ENCODE measurements around the gene ACOXL.

ACOXL gene

DNA sequence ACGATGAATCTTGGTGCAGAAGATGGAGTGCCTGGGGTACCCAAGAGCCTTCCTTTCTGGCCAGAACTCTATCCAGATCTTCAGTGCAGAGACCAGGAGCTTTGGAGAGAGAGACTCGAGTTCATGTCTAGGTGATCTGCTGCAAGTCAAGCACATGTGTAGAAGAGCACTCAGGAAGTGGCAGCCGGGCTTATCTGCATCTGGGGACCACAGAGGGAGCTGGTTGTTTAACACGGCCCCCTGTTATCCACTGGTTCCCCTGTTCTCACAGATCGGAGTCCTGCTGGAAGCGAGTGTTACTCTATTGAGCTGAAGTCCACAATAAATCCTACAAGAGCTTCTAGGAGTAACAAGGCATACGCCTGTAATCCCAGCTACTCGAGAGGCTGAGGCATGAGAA, 128.3 kb downstream of the ACOXL start:
- DNase-seq (ENCODE audit: low read depth) = no peak
- TF ChIP-seq, protein P1, sequence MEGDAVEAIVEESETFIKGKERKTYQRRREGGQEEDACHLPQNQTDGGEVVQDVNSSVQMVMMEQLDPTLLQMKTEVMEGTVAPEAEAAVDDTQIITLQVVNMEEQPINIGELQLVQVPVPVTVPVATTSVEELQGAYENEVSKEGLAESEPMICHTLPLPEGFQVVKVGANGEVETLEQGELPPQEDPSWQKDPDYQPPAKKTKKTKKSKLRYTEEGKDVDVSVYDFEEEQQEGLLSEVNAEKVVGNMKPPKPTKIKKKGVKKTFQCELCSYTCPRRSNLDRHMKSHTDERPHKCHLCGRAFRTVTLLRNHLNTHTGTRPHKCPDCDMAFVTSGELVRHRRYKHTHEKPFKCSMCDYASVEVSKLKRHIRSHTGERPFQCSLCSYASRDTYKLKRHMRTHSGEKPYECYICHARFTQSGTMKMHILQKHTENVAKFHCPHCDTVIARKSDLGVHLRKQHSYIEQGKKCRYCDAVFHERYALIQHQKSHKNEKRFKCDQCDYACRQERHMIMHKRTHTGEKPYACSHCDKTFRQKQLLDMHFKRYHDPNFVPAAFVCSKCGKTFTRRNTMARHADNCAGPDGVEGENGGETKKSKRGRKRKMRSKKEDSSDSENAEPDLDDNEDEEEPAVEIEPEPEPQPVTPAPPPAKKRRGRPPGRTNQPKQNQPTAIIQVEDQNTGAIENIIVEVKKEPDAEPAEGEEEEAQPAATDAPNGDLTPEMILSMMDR (IDR thresholded peaks at IDR 0.05; ENCODE audit: low read depth, low read length, missing control alignments) = no peak
- H3K4me3 ChIP-seq (ENCODE audit: low read depth, low read length) = no peak overlapping the region

DNA sequence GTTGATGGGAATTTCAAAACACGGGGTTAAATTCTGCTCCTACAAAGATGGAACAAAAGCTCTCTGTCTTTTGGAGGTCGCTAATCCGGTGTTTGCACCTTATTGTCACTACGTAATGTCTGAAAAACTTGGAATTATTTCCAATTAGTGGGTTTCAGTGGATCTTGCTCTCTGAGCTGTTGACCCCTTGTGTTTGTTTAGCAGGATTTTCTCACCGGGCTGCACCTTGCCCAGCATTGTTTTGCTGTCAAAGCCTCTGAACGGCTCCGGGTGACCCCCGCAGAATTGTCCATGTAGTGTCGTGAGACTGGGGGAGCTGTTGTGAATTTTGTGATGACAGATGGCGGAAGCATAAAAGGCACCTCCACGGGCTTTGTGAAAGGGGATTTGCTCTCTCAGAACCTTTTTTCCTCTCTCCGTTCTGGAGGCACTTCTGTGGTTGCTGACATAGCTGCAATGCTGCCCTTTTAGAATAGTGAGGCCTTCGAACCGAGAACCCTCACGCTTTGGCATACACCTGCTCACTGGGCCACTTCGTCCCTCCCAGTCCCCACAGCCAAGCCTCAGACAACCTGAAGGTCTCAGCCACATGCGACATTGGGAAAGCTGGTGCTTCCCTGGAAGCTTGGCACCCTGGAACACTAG, 129.4 kb downstream of the ACOXL start:
- TF ChIP-seq, protein P1 (IDR thresholded peaks at IDR 0.05; ENCODE audit: low read depth, low read length, missing control alignments) = no peak
- DNase-seq (ENCODE audit: low read depth) = no peak
- no peak overlapping the region for H3K4me3 ChIP-seq (ENCODE audit: low read depth, low read length)

DNA sequence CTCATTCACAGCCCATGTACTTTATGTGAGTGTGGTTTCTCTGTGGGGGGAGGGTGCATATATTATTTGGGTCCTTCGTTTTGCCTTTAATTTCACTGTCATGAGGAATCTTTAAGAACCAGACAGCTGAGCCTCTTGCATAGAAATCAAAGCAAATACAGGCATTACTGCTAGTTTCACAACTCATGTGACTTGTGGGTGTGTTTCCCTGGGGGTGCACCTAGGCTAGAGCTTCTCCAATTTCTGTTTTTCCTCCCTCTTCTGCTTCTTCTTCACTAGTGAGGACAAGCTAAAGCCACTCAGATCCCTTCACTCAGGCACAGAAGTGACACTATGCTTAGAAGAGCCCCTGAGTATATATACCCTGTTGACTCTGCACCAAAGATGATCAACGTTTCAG, 131.4 kb downstream of the ACOXL start:
- no peak for DNase-seq (ENCODE audit: low read depth)
- TF ChIP-seq, protein P1 (IDR thresholded peaks at IDR 0.05; ENCODE audit: low read depth, low read length, missing control alignments) = no peak
- no peak overlapping the region for H3K4me3 ChIP-seq (ENCODE audit: low read depth, low read length)

DNA sequence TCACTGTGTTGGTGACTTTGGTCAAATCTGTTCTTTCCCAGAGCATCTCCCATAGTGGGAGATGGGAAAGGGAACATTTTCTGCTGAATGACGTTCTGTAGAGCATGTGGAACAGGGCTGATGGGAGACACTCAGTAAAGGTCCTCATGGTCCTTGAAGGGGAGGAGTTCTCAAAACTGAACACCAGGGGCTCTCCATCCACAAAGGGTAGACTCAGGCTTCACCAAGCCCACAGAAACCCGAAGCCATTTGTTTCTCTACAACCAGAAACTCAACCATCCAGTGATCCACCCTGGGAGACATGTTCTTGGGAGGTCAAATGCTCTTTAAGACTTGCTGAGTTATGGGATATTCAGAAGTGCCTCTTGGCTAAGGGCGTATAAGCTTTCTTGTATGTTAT, 131.8 kb downstream of the ACOXL start:
- TF ChIP-seq, protein P1 (IDR thresholded peaks at IDR 0.05; ENCODE audit: low read depth, low read length, missing control alignments) = peak; percentile 11
- no peak for DNase-seq (ENCODE audit: low read depth)

DNA sequence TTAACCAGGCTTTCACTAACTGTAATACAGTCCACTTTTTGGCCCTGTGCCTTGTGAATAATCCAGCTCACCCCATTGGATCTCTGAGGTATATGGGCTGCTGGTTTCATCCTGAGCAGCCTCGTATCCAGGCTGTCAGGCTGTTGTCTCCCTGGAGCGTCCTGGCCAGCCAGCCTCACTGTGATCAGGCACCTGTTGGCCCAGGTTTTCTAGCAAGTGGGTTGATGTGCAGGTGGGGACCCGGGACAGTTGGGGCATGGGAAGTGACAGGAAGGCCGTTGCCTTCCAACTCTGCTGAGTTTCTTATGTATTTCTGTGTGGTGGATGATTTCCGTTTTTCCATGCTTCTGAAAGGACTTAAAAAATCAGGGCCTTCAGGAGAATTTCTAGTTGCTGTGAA, 132.4 kb downstream of the ACOXL start:
- TF ChIP-seq, protein P1 (IDR thresholded peaks at IDR 0.05; ENCODE audit: low read depth, low read length, missing control alignments) = no peak
- H3K4me3 ChIP-seq (ENCODE audit: low read depth, low read length) = no peak overlapping the region
- no peak for DNase-seq (ENCODE audit: low read depth)

More for the DNA sequence above, 131.8 kb downstream of the ACOXL start:
- no peak overlapping the region for H3K4me3 ChIP-seq (ENCODE audit: low read depth, low read length)

DNA sequence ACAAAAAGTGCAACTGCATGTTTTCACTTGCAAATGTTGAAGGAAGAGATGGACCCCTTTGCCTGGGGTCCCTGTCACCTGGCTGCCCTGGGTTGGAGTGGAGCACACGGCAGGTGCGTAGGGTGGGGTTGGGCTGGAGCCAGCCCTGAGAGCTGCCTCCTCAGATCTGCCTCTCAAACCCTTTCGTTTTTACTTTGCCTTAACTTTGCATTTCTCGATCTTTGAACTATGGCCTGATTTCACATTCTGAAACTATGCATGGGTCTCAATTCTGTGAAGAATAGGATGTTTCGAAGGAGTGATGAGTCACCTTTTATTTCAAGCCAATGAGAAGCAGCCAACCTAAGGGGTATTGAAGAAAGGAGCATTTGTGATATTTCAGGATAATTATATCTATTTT, 132.8 kb downstream of the ACOXL start:
- TF ChIP-seq, protein P1 (IDR thresholded peaks at IDR 0.05; ENCODE audit: low read depth, low read length, missing control alignments) = no peak
- no peak overlapping the region for H3K4me3 ChIP-seq (ENCODE audit: low read depth, low read length)
- DNase-seq (ENCODE audit: low read depth) = peak; percentile 77

DNA sequence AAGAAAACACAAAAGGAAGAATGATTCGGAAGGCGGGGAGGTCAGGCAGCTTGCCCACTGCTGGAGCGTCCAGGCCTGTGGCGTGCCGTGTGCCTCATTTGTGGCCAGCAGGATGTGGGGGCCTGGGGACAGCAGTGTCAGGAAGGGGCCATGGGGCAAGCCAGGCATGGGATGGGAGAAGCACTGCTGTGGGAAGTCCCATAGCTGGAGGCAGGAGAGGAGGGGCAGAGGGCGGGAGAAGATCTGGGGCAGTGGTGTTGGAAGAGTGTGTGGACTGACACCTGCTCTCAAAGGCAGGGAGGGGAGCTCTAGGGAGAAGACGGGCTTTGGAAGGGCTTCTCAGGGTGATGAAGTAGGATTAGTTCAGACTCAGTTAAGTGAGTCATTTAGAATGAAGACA, 133.7 kb downstream of the ACOXL start:
- TF ChIP-seq, protein P1 (IDR thresholded peaks at IDR 0.05; ENCODE audit: low read depth, low read length, missing control alignments) = no peak
- DNase-seq (ENCODE audit: low read depth) = no peak
- H3K4me3 ChIP-seq (ENCODE audit: low read depth, low read length) = no peak overlapping the region
